Hepatocyte (in vitro differentiated cells): ENCODE measurements around the gene TACC2. TPM values are rescaled to one million over a fixed set of nuclear protein-coding genes. Genes with fewer than 3 reads are reported as not detected.

Source experiments
- DNase-seq: peaks from one replicate; pipeline ENCODE4 v3.0.0-alpha.2; 2016; ENCODE audit warnings: low spot score
- H2AFZ ChIP-seq: fragments of 200-600 bp; sonication (generic); 2 replicates; pipeline ENCODE4 v1.6.0; 2016; ENCODE audit warnings: antibody characterized with exemption, mild to moderate bottlenecking
- H3K27ac ChIP-seq: fragments of 200-600 bp; sonication (generic); 2 replicates; pipeline ENCODE4 v1.5.1; 2016; ENCODE audit warnings: mild to moderate bottlenecking
- H3K27me3 ChIP-seq: fragments of 200-600 bp; sonication (generic); 2 replicates; pipeline ENCODE4 v1.6.1; 2016
- H3K36me3 ChIP-seq: fragments of 200-600 bp; sonication (generic); replicated peaks from 2 replicates; pipeline ENCODE4 v1.5.1; 2016; ENCODE audit warnings: low read depth; ENCODE audit not compliant: insufficient read depth
- H3K4me1 ChIP-seq: fragments of 200-600 bp; sonication (generic); 2 replicates; pipeline ENCODE4 v1.5.1; 2016; ENCODE audit warnings: mild to moderate bottlenecking, moderate library complexity; ENCODE audit not compliant: insufficient read depth
- H3K4me2 ChIP-seq: fragments of 200-600 bp; sonication (generic); 2 replicates; pipeline ENCODE4 v1.6.0; 2016
- H3K4me3 ChIP-seq: fragments of 200-600 bp; sonication (generic); 2 replicates; pipeline ENCODE4 v1.5.1; 2016; ENCODE audit warnings: mild to moderate bottlenecking
- H3K79me2 ChIP-seq: fragments of 200-600 bp; sonication (generic); 2 replicates; pipeline ENCODE4 v1.6.0; 2017; ENCODE audit warnings: mild to moderate bottlenecking
- H3K9me2 ChIP-seq: fragments of 200-600 bp; sonication (generic); replicated peaks from 2 replicates; pipeline ENCODE4 v1.6.0; 2017; ENCODE audit warnings: mild to moderate bottlenecking; ENCODE audit not compliant: insufficient read depth
- H3K9me3 ChIP-seq: fragments of 200-600 bp; sonication (generic); 2 replicates; pipeline ENCODE4 v1.5.1; 2016; ENCODE audit warnings: low read depth, mild to moderate bottlenecking
- H4K20me1 ChIP-seq: fragments of 200-600 bp; sonication (generic); 2 replicates; pipeline ENCODE4 v1.6.0; 2016; ENCODE audit warnings: mild to moderate bottlenecking; ENCODE audit not compliant: insufficient read depth, poor library complexity, severe bottlenecking
- EZH2 ChIP-seq: fragments of 200-600 bp; sonication (generic); IDR thresholded peaks from 2 replicates; pipeline ENCODE4 v1.6.1; 2016; ENCODE audit warnings: antibody characterized with exemption, mild to moderate bottlenecking, borderline replicate concordance
- EZH2phosphoT487 ChIP-seq: fragments of 200-600 bp; sonication (generic); IDR thresholded peaks from one replicate; pipeline ENCODE4 v1.6.1; 2018; ENCODE audit warnings: antibody characterized with exemption, mild to moderate bottlenecking, low read depth, moderate library complexity; ENCODE audit not compliant: unreplicated experiment, severe bottlenecking
- WGBS: methylation state at CpG from one replicate; pipeline ENCODE4 v1.1.6; 2016; ENCODE audit warnings: low lambda C conversion rate; ENCODE audit errors: missing lambda C conversion rate; 5-methylcytosine and 5-hydroxymethylcytosine counted together
- polyA plus RNA-seq: library from polyadenylated mRNA; unstranded; fragments of >200 nt; fragmentation: Nextera tagmentation; extraction: Ambion mirVana; gene quantifications from 2 replicates; pipeline ENCODE4 v1.2.1, GENCODE V29; 2016
- total RNA-seq: library from RNA; depleted of rRNA; stranded (reverse); fragments of >200 nt; gene quantifications from 2 replicates; pipeline ENCODE4 v1.2.3, GENCODE V29; 2014
- TF ChIP-seq, protein P1 (sequence below): fragments of 200-600 bp; sonication (generic); IDR thresholded peaks from 2 replicates; pipeline ENCODE4 v1.5.1; 2016; ENCODE audit warnings: antibody characterized with exemption, mild to moderate bottlenecking; ENCODE audit not compliant: poor library complexity

The TACC2 gene
- total and polyA plus RNA-seq, 2 experiments from 2014 or later: 20.0 to 34.6 TPM

DNA sequence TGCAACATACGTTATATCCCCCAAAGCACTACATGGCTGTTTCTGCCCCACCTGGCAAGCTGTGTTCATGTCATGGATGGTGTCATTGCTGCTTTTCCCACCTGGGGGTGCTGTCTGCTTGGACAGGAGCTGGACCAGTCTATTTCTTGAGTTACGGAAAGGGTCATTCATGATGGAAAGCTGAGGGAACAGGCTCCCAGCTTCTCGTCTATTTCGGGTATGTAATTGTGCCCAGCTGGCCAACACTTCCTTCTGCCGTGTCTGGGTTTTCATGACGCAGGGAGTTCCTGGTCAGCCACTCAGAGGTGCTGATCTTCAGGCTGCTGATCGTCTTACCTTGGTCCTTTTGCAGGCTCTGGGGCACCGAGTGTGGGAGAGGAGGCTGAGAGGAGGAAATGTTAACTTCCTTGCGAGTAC lies 290.8 kb downstream of the TACC2 start:
- WGBS: 48% methylated on average over 9 of the region's 9 CpGs
- TF ChIP-seq EZH2phosphoT487: no peak
- TF ChIP-seq EZH2: no peak
- TF ChIP-seq, protein P1, sequence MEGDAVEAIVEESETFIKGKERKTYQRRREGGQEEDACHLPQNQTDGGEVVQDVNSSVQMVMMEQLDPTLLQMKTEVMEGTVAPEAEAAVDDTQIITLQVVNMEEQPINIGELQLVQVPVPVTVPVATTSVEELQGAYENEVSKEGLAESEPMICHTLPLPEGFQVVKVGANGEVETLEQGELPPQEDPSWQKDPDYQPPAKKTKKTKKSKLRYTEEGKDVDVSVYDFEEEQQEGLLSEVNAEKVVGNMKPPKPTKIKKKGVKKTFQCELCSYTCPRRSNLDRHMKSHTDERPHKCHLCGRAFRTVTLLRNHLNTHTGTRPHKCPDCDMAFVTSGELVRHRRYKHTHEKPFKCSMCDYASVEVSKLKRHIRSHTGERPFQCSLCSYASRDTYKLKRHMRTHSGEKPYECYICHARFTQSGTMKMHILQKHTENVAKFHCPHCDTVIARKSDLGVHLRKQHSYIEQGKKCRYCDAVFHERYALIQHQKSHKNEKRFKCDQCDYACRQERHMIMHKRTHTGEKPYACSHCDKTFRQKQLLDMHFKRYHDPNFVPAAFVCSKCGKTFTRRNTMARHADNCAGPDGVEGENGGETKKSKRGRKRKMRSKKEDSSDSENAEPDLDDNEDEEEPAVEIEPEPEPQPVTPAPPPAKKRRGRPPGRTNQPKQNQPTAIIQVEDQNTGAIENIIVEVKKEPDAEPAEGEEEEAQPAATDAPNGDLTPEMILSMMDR: peak; percentile 52
- H4K20me1 ChIP-seq: no peaks in the 10 kb centered on the region
- H3K27ac ChIP-seq: no peak overlapping the region
- H3K79me2 ChIP-seq: no peaks in the 10 kb centered on the region
- no peaks in the 10 kb centered on the region for H3K9me3 ChIP-seq
- H3K4me1 ChIP-seq: no peaks in the 10 kb centered on the region
- H3K4me3 ChIP-seq: no peak overlapping the region
- H3K27me3 ChIP-seq: no peaks in the 10 kb centered on the region
- H3K36me3 ChIP-seq: no peaks in the 10 kb centered on the region
- no peak overlapping the region for H3K4me2 ChIP-seq
- H3K9me2 ChIP-seq: no peaks in the 10 kb centered on the region
- peak; percentile 63 for DNase-seq
- H2AFZ ChIP-seq: no peak overlapping the region

DNA sequence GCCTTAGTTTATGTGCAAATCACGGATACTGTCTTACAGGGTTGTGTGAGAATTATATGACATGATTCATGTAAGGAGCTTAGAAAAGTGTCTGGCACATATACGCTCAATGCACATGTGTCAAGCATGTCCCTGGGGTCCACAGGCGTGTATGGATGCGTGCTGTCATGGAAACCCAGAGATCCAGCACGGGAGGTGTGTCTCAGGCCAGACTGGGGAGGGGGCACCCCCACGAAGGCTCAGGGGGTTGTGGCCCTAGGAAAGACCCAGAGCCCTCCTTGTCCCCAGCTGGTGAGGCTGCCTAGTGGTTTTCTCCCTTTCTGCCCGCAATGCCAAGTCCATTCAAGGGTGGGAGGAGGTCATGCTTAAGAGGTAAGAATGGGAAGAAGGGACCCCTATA lies 291.2 kb downstream of the TACC2 start:
- no peaks in the 10 kb centered on the region for H4K20me1 ChIP-seq
- H3K9me3 ChIP-seq: no peaks in the 10 kb centered on the region
- TF ChIP-seq EZH2phosphoT487: no peak
- TF ChIP-seq, protein P1: no peak
- TF ChIP-seq EZH2: no peak
- no peaks in the 10 kb centered on the region for H3K27me3 ChIP-seq
- H2AFZ ChIP-seq: no peak overlapping the region
- H3K4me1 ChIP-seq: no peaks in the 10 kb centered on the region
- H3K4me2 ChIP-seq: no peak overlapping the region
- 82% methylated on average over 6 of the region's 7 CpGs for WGBS
- H3K27ac ChIP-seq: no peak overlapping the region
- H3K4me3 ChIP-seq: no peak overlapping the region
- H3K36me3 ChIP-seq: no peaks in the 10 kb centered on the region
- no peak for DNase-seq
- H3K9me2 ChIP-seq: no peaks in the 10 kb centered on the region
- no peaks in the 10 kb centered on the region for H3K79me2 ChIP-seq

DNA sequence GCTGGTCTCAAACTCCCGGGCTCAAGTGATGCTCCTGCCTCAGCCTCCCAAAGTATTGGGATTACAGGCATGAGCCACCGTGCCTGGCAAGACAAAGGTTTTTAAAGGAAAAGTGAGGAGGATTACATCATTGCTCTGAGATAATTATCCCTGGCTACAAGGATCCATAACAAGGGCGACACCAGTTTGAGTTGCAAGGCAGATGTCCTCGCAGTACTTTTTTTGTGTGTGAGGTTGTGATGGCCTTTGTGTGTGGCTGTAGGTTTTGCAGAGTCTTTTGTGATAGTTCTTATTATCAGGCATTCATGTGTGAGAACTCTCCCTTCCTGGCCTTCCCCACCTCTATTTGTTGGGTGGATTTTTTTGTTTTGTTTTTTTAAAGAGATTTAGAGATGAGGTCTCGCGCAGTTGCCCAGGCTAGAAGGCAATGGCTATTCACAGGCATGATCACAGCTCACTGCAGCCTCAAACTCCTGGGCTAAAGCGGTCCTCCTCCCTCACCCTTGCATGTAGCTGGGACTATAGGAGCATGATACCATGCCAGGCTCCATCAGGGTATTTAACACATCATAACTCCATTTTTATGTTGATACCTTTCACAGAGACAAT lies 292.2 kb downstream of the TACC2 start:
- Histone ChIP-seq H3K4me2 (no peak overlapping the region), H3K27ac (no peak overlapping the region), H2AFZ (no peak overlapping the region), H3K36me3 (no peaks in the 10 kb centered on the region), H3K27me3 (no peaks in the 10 kb centered on the region), H3K9me3 (no peaks in the 10 kb centered on the region), H3K4me1 (no peaks in the 10 kb centered on the region), H3K79me2 (no peaks in the 10 kb centered on the region), H3K4me3 (no peak overlapping the region), H3K9me2 (no peaks in the 10 kb centered on the region), H4K20me1 (no peaks in the 10 kb centered on the region)
- 91% methylated on average over 7 of the region's 7 CpGs for WGBS
- no peak for DNase-seq
- TF ChIP-seq EZH2phosphoT487 (no peak), EZH2 (no peak)
- TF ChIP-seq, protein P1: no peak
